Sigmoid colon (tissue), 7 donors: ENCODE measurements around the gene SPATA2L. TPM values are rescaled to one million over a fixed set of nuclear protein-coding genes. Genes with fewer than 3 reads are reported as not detected.

ENCODE experiments used
- DNase-seq: peaks from one replicate; pipeline ENCODE4 v3.0.0-alpha.2; 2019
- H3K27ac ChIP-seq, 4 donors: fragments of 200-600 bp; sonication (generic); one replicate each; pipeline ENCODE4 v1.5.1; 2016 to 2019; ENCODE audit warnings: mild to moderate bottlenecking in 1 of 4
- H3K27me3 ChIP-seq, 3 donors: fragments of 200-600 bp; sonication (generic); one replicate each; pipeline ENCODE4 v1.5.1; 2019; ENCODE audit warnings: mild to moderate bottlenecking in 1 of 3
- H3K36me3 ChIP-seq, 4 donors: fragments of 200-600 bp; sonication (generic); one replicate each; pipeline ENCODE4 v1.5.1; 2016 to 2019
- H3K4me1 ChIP-seq, 4 donors: fragments of 200-600 bp; sonication (generic); one replicate each; pipeline ENCODE4 v1.5.1; 2017 to 2019
- H3K4me3 ChIP-seq, 4 donors: fragments of 200-600 bp; sonication (generic); one replicate each; pipeline ENCODE4 v1.5.1; 2017 to 2019; ENCODE audit warnings: mild to moderate bottlenecking in 2 of 4, moderate library complexity in 1 of 4
- H3K9me3 ChIP-seq, 4 donors: fragments of 200-600 bp in 3 of 4; sonication (generic) in 3 of 4; one replicate each; pipeline versions ENCODE4 v1.5.1 to v1.6.1; 2013 to 2019
- EP300 ChIP-seq, 4 donors: sonication (generic); formaldehyde crosslinking; IDR thresholded peaks; one replicate each; pipeline ENCODE4 v1.6.1; 2017; ENCODE audit warnings: antibody characterized with exemption in 4 of 4
- POLR2A ChIP-seq, 2 donors: fragments of 450-650 bp; IDR thresholded peaks; one replicate each; pipeline ENCODE4 v1.6.1; 2016; ENCODE audit warnings: antibody characterized with exemption in 2 of 2, mild to moderate bottlenecking in 2 of 2, moderate library complexity in 2 of 2
- POLR2AphosphoS5 ChIP-seq, 4 donors: sonication (generic); formaldehyde crosslinking; IDR thresholded peaks; one replicate each; pipeline ENCODE4 v1.6.1; 2017; ENCODE audit warnings: antibody characterized with exemption in 4 of 4
- WGBS, 2 donors: extraction: QIAGEN DNeasy Blood & Tissue Kit; methylation state at CpG; one replicate each; pipeline ENCODE4 v1.1.7; 2013; 5-methylcytosine and 5-hydroxymethylcytosine counted together
- intact Hi-C: fragments of 100-400 bp; cut with DNase I; formaldehyde crosslinking; loops from one replicate; pipeline ENCODE4 v1.15.1; 2023
- polyA plus RNA-seq, 3 donors: library from polyadenylated mRNA; stranded (reverse); fragments of 200-250 nt; gene quantifications; one replicate each; pipeline ENCODE4 v1.2.3, GENCODE V29; 2013
- total RNA-seq, 4 donors: library from RNA; depleted of rRNA; stranded (reverse); fragments of >200 nt; gene quantifications; one replicate each; pipeline ENCODE4 v1.1.0, GENCODE V29; 2016
- TF ChIP-seq, protein P1 (sequence below), 4 experiments: fragments of 450-650 bp in 3 of 4; fragments of 200-600 bp in 1 of 4; IDR thresholded peaks; one replicate each; pipeline ENCODE4 v1.5.1; 2016 to 2019; ENCODE audit warnings: antibody characterized with exemption in 4 of 4, mild to moderate bottlenecking in 3 of 4, moderate library complexity in 2 of 4
- donor health status: healthy with polysubstance abuse.
- donor health status: Bipolar disorder and iron deficiency.
- donor health status: healthy.

The SPATA2L gene
- total and polyA plus RNA-seq, 7 donors, result 3.5 to 17.6 (median 11.3) TPM

DNA sequence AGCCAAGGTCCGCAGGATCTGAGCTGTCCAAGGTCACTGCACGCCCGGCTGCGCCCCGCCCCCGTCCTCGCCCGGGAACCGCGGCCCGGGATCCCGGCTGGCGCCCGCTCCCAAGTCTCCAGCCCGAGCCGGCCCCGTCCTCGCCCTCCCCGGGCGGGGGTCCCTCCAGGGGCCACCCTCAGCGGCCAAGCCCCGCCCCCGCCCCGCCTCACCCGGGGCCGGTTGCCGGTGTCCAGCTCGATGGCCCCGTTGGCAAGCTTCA, 19.0 kb upstream of the SPATA2L start:
- TF ChIP-seq EP300 (IDR thresholded peaks at IDR 0.05) (no peak), POLR2A (IDR thresholded peaks at IDR 0.05) (no peak), POLR2AphosphoS5 (IDR thresholded peaks at IDR 0.05) (no peak)
- TF ChIP-seq, protein P1, sequence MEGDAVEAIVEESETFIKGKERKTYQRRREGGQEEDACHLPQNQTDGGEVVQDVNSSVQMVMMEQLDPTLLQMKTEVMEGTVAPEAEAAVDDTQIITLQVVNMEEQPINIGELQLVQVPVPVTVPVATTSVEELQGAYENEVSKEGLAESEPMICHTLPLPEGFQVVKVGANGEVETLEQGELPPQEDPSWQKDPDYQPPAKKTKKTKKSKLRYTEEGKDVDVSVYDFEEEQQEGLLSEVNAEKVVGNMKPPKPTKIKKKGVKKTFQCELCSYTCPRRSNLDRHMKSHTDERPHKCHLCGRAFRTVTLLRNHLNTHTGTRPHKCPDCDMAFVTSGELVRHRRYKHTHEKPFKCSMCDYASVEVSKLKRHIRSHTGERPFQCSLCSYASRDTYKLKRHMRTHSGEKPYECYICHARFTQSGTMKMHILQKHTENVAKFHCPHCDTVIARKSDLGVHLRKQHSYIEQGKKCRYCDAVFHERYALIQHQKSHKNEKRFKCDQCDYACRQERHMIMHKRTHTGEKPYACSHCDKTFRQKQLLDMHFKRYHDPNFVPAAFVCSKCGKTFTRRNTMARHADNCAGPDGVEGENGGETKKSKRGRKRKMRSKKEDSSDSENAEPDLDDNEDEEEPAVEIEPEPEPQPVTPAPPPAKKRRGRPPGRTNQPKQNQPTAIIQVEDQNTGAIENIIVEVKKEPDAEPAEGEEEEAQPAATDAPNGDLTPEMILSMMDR (IDR thresholded peaks at IDR 0.05), result no peak
- Histone ChIP-seq H3K27me3 (no peaks in the 10 kb centered on the region), H3K4me1 (peaks cover 0 to 36% (median 31%) of the 10 kb centered on the region in 4 donors), H3K9me3 (no peaks in the 10 kb centered on the region), H3K27ac (peak overlapping the region; percentile 96 to 99 (median 98)), H3K36me3 (peaks cover 9 to 29% (median 12%) of the 10 kb centered on the region in 4 donors), H3K4me3 (peak overlapping the region; percentile 74 to 98 (median 77))
- DNase-seq, result no peak
- intact Hi-C loops, result loop anchor here (2.0 to 5.0 kb wide), 3 partner anchors 20 to 483 kb away; partner anchors contain the start of genes CHMP1A, SPATA2L and SPATA33
- WGBS, 2 donors, result 0 to 1% methylated on average over 29 of the region's 29 CpGs

DNA sequence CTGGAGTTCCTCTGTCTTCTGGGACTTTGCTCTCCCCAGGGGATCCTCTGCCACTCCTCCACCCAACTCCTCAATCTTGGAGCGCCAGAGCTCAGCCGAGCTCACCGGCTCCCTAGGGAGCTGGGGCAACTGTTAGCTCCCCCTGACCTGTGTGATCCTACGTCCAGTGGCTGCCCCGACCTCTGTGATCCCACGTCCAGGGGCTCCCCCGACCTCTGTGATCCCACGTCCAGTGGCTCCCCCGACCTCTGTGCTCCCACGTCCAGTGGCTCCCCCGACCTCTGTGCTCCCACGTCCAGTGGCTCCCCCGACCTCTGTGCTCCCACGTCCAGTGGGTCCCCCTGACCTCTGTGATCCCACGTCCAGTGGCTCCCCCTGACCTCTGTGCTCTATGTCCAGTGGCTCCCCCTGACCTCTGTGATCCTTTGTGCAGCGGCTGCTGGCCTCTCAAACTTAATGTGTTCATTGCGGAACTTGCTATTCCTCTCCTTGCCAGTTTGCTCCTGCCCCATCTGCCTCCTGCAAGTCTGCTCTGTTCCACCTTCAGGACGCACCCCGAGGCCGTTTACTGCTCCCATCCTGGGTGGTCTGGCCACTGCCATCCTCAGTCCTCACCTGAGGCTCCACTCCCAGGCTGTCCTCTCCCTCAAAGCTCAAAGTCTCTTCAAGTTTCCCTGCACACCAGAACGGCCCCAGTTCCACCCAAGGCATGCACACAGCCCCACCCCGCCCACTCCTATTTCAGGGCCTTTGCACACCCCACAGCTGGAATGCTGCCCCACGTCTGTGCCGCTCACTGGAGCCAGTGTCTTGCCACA, 16.4 kb upstream of the SPATA2L start:
- intact Hi-C loops, result no loop called here

DNA sequence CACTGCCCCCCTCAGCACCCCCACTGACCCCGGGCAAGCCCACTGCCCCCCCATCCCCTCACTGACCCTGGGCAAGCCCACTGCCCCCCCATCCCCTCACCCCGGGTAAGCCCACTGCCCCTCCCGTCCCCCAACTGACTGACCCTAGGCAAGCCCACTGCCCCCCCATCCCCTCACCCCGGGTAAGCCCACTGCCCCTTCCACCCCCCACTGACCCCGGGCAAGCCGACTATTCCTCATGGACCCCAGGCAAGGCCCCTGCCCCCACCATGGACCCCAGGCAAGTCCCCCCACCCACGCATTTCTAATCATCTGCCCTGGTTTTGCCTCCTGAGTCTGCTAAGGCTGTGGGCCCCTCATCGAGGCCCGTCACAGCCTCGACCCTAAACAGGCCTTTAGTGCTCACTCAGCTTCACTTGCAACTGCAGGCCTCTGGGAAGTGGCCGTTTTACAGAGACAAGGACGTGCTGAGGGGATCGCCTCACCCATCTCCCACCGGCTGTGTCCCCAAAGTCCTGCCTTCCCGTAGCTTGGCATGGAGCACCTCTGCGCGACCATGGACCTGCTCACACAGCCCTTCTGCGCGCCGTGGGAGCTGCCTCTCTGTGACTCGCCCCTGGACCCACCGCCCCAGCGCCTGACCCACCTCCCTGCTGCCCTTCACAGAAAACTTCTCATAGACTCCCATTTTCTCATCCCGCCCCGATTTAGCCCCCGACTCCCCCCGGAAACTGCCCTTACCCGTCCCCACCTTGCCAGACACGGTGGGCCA, 15.6 kb upstream of the SPATA2L start:
- peaks cover 0 to 18% (median 13%) of the 10 kb centered on the region in 4 donors for H3K4me1 ChIP-seq
- intact Hi-C loops, result no loop called here
- TF ChIP-seq POLR2A (IDR thresholded peaks at IDR 0.05) (no peak), POLR2AphosphoS5 (IDR thresholded peaks at IDR 0.05) (no peak), EP300 (IDR thresholded peaks at IDR 0.05) (no peak)
- TF ChIP-seq, protein P1 (IDR thresholded peaks at IDR 0.05), result no peak
- H3K27me3 ChIP-seq, result peaks cover under 1 to 24% (median 12%) of the 10 kb centered on the region in 3 donors
- no peak overlapping the region for H3K4me3 ChIP-seq
- DNase-seq, result no peak
- H3K27ac ChIP-seq, result no peak overlapping the region
- WGBS, 2 donors, result 86 to 92% methylated on average over 29 of the region's 29 CpGs
- H3K9me3 ChIP-seq, result no peaks in the 10 kb centered on the region
- H3K36me3 ChIP-seq, result peaks cover 0 to 3% (median 0%) of the 10 kb centered on the region in 4 donors

More for the DNA sequence above, 16.4 kb upstream of the SPATA2L start:
- peaks cover 0 to 16% (median 4%) of the 10 kb centered on the region in 3 donors for H3K27me3 ChIP-seq
- TF ChIP-seq EP300 (IDR thresholded peaks at IDR 0.05), result no peak
- TF ChIP-seq POLR2AphosphoS5 (IDR thresholded peaks at IDR 0.05), result no peak
- TF ChIP-seq POLR2A (IDR thresholded peaks at IDR 0.05), result no peak
- TF ChIP-seq, protein P1 (IDR thresholded peaks at IDR 0.05), result no peak
- H3K9me3 ChIP-seq, result no peaks in the 10 kb centered on the region
- H3K4me3 ChIP-seq, result no peak overlapping the region
- no peak overlapping the region for H3K27ac ChIP-seq
- peaks cover 0 to 4% (median 0%) of the 10 kb centered on the region in 4 donors for H3K36me3 ChIP-seq
- 69 to 87% methylated on average over 24 of the region's 24 CpGs for WGBS, 2 donors
- DNase-seq, result no peak
- peaks cover 0 to 21% (median 17%) of the 10 kb centered on the region in 4 donors for H3K4me1 ChIP-seq

DNA sequence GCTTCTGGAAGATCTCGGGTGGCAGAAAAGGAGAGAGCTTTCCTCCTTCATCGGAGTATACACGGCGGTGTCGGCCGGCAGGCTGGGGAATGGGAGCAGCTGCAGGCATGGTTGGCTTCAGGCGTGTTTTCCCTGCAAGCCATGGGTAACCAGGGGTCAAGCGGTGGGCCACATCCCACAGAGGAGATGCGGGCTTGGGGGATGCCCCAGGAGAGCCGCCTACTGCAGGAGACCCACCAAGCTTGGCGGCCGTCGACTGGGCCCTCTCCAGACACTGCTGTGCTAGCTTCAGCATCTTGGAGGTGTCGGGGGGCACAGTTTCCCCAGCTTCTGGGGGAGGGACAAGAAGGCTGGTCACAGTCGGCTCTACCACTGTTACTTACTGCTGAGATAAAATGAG, 15.0 kb upstream of the SPATA2L start:
- WGBS, 2 donors, result 94% methylated on average over 15 of the region's 15 CpGs
- intact Hi-C loops, result no loop called here
- peaks cover 7 to 30% (median 14%) of the 10 kb centered on the region in 3 donors for H3K27me3 ChIP-seq
- TF ChIP-seq, protein P1 (IDR thresholded peaks at IDR 0.05), result no peak
- TF ChIP-seq POLR2A (IDR thresholded peaks at IDR 0.05) (no peak), EP300 (IDR thresholded peaks at IDR 0.05) (no peak), POLR2AphosphoS5 (IDR thresholded peaks at IDR 0.05) (no peak)
- DNase-seq, result no peak
- H3K4me3 ChIP-seq, result no peak overlapping the region
- peaks cover 0 to 22% (median 18%) of the 10 kb centered on the region in 4 donors for H3K4me1 ChIP-seq
- no peak overlapping the region for H3K27ac ChIP-seq
- H3K9me3 ChIP-seq, result no peaks in the 10 kb centered on the region
- H3K36me3 ChIP-seq, result peaks cover 0 to 3% (median 0%) of the 10 kb centered on the region in 4 donors
